GM12874 (cell line): ENCODE results near the gene NTRK3.

Experiments
- TF ChIP-seq, protein P1 (sequence below): IDR thresholded peaks from 2 replicates; pipeline ENCODE4 v1.5.1; 2011; ENCODE audit warnings: low read depth, mild to moderate bottlenecking, control low read depth, low read length, moderate library complexity; ENCODE audit not compliant: insufficient read depth

NTRK3 gene

DNA sequence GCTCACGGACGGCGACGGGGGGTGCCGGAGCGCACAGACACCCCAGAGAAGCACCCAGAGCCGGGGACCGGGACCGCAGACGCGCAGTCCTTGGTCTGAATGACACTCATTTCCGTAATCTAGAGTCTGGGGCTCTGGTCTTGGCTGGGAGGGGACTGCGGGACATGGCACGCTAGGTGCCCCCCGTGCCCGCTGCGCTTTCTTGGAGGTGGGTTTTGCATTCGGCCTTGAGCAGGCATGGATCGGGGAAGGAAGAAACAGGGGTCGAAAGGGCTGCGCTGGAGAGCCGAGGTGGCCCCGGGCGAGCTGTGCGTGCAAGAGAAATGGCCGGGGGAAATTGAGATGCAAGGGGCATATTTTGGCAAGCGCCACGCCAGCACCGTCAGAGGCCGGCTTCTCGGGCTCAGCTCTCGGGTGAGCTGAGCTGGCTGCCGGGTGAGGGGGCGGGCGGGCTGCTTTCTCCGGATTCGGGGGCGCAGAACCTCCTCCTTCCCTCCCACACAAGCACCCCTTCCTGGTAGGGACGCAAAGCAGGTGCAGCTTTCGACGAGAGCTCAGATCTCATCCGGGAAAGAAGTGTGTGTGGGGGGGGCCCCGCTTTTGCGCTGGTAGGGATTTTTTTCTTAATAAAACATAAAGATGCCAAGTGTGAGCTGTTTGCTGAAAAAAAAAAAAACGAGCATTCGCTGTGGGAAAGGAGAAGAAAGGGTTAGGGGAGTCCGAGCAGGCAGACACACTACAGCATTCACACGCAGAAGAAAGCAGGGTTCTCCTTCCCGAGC is 963 bp upstream of the NTRK3 start:
- TF ChIP-seq, protein P1, sequence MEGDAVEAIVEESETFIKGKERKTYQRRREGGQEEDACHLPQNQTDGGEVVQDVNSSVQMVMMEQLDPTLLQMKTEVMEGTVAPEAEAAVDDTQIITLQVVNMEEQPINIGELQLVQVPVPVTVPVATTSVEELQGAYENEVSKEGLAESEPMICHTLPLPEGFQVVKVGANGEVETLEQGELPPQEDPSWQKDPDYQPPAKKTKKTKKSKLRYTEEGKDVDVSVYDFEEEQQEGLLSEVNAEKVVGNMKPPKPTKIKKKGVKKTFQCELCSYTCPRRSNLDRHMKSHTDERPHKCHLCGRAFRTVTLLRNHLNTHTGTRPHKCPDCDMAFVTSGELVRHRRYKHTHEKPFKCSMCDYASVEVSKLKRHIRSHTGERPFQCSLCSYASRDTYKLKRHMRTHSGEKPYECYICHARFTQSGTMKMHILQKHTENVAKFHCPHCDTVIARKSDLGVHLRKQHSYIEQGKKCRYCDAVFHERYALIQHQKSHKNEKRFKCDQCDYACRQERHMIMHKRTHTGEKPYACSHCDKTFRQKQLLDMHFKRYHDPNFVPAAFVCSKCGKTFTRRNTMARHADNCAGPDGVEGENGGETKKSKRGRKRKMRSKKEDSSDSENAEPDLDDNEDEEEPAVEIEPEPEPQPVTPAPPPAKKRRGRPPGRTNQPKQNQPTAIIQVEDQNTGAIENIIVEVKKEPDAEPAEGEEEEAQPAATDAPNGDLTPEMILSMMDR, result no peak

DNA sequence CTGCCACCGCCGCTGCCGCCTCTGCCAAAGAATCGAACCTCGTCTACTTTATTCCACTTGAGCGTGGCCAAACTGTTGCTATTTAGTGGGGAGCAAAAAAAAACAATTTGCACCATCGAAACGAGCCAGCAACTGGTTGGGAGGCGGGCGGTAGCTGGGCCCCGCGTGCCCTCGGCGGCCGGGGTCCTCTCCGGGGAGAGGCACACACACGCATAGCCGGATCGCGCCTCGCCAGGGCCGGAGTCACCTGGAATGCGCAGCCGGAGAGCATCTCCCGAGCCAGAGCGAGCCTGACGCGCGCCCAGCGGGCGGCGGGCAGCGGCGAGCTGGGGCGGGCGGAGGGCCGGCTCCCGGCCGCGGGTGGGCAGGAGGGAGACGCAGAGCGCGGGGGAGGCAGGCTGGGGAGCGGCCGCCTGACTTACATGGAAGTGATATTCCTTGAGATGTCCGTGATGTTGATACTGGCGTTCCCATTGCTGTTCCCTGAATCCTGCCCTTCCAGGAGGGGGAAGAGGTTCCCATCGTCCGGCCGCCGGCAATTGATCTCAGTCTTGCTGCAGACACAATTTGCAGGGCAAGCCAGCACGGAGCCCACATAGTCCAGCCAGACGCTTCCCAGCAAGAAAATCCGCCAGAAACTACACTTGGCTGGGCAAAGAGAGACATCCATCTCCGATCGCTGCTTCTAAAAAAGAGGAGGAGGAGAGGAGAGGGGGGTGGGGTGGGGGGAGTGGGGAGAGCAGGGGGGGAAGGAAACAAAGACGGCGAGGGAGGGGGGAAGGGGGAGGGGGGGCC is 858 bp downstream of the NTRK3 start:
- TF ChIP-seq, protein P1, result no peak

DNA sequence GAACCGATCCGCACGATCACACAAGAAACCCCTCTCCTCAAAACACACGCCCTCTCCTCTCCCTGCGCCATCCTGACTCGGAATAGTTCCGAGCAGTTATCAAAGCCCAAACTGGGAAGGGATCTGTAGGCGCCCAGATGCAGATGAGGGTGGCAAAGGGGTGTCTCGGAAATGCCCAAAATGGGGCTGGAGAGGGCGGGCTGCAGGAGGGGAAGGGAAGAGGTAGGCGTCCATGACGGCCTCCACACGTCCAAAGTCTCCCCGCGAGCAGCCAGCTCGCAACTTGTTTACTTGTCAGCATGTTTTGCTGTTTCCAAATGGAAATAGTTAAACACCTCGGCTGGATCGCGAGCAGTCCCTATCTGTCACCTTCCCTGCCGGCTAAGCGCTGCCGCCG is 1.5 kb downstream of the NTRK3 start:
- TF ChIP-seq, protein P1, result no peak

DNA sequence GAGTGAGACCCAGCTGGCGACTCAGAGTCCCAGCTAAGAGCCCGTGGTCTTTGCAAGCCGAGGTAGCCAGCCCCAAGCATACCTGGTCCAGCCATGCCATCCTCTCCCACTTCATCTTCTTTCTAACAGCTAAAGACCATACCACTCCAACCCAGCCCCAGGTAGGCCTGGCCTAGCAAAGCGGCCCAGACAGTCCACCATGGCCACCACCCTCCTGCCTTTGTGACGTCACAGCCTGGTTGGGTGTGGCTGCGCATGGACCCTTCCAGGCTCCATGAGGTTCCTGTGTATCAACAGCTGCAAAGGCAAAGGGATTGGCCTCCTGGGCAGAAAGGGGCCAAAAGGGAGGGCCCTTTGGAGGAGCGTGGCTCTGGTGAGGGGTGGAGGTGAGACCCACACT is 4.1 kb downstream of the NTRK3 start:
- TF ChIP-seq, protein P1, result no peak

DNA sequence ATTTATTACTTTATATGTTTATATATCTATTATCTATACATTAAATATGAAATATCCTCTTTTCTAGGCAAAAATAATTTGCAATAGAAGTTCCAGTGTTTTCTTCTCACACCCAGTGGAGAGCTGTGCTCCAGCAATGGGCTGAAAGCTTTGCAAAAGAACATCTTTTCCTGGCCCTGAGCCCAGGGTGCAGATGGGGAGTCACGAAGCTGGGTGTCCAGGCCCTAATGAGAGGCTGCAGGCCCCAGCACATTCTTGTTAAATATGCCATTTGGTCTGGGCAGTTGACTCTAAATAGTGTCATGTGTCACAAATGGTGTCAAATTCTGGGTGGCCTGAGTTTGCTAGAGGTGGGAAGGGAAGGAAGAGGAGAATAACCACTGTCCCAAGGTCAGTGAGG is 5.7 kb downstream of the NTRK3 start:
- TF ChIP-seq, protein P1, result no peak

DNA sequence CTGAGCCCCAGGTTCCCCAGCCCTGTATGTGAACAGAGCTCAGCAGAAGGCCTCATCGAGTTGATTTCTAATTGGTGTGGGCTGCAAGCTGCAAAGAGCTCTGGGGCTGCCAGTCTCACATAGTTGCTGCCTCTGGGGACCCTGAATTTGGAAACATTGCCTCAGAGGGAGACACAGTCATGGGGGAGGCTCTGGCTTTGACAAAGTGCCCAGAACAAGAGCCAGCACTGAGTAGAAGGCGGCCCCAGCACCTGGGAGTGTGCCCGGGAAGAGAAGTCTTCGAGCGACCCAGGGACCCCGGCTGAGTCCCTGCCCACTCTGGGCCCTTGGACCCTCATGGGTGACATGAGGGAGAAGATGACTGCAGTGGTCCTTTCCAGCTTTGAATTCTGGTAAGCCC is 7.3 kb downstream of the NTRK3 start:
- TF ChIP-seq, protein P1, result no peak

DNA sequence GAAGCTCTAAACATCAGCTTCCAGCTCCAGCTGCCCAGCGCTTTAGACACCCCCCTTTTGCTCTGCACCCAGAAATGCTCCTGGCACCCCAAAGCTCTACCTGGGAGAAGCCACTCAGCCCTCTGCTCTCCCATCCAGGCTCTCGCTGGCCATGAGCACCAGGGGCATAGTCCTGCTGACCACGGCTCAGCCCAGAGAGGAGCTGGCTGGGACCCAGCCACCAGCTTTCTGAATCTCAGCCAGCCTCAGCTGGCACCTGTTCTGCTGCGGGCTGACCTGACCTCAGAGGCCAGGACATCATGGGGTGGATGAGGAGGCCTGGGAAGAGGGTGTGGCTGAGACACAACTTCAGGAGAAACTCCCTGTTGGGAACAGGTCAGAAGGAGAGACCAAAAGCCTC is 8.6 kb downstream of the NTRK3 start:
- TF ChIP-seq, protein P1, result no peak
